Measurements from ENCODE around the gene TAS1R1. TPM values are rescaled to one million over a fixed set of nuclear protein-coding genes. Genes with fewer than 3 reads are reported as not detected.

The TAS1R1 gene
- total and polyA plus RNA-seq, 9 of the 15 experiments (the other 6 are each of a cell fraction or from before 2014, with no cell fraction given) = 0.06 TPM; not detected in 8

- TF ChIP-seq RBBP5 (IDR thresholded peaks at IDR 0.05; ENCODE audit: borderline replicate concordance, insufficient read depth, low read length, poor library complexity, severe bottlenecking) (no peak), NRF1 (conservative IDR thresholded peaks at IDR 0.05 in 1 of 2, IDR thresholded peaks at IDR 0.05 in 1 of 2) (peak; percentile 52 to 53; a peak in 3 of 4 replicates), NCOA1 (IDR thresholded peaks at IDR 0.05; ENCODE audit: low read depth) (no peak), CREM (IDR thresholded peaks at IDR 0.05; ENCODE audit: low read depth) (peak; percentile 79), RCOR1 (IDR thresholded peaks at IDR 0.05; ENCODE audit: borderline replicate concordance in 1 of 2, low read depth in 2 of 2, low read length in 2 of 2) (peak; percentile 50 to 89; a peak in 3 of 4 replicates), MNT (conservative IDR thresholded peaks at IDR 0.05) (0 out of 4 replicates have a peak, but pooled peaks of 1 of the 2 experiments have one; percentile 15), SP2 (IDR thresholded peaks at IDR 0.05; ENCODE audit: extremely low read depth, low read depth, low read length, poor library complexity, severe bottlenecking) (no peak), JUND (IDR thresholded peaks at IDR 0.05; ENCODE audit: borderline replicate concordance, low read depth, low read length) (peak; percentile 85), JUND (tag; IDR thresholded peaks at IDR 0.05; ENCODE audit: borderline replicate concordance, low read depth, low read length) (peak; percentile 66; the same call in 1 of the 3 replicates), GMEB1 (CRISPR knock-in tag; IDR thresholded peaks at IDR 0.05) (no peak), NCOA6 (IDR thresholded peaks at IDR 0.05) (no peak), GATA2 (CRISPR knock-in tag; IDR thresholded peaks at IDR 0.05) (peak; percentile 42; the same call in 1 of the 2 replicates), CEBPB (tag; IDR thresholded peaks at IDR 0.05) (no peak), MEF2D (tag; conservative IDR thresholded peaks at IDR 0.05; ENCODE audit: low read depth) (no peak), ZC3H8 (IDR thresholded peaks at IDR 0.05) (no peak), MEF2A (IDR thresholded peaks at IDR 0.05; ENCODE audit: control insufficient read depth, low read depth, low read length) (no peak), FOSL1 (tag; conservative IDR thresholded peaks at IDR 0.05) (peak; percentile 42), ZNF124 (CRISPR knock-in tag; IDR thresholded peaks at IDR 0.05) (no peak), ZSCAN32 (CRISPR knock-in tag; IDR thresholded peaks at IDR 0.05) (no peak), ZNF431 (CRISPR knock-in tag; IDR thresholded peaks at IDR 0.05) (no peak), RFX1 (IDR thresholded peaks at IDR 0.05) (no peak), POLR2B (IDR thresholded peaks at IDR 0.05; ENCODE audit: low read depth, partially characterized antibody) (no peak), MAZ (CRISPR knock-in tag; conservative IDR thresholded peaks at IDR 0.05 in 1 of 2, IDR thresholded peaks at IDR 0.05 in 1 of 2) (0 out of 4 replicates have a peak, but pooled peaks of 1 of the 2 experiments have one; percentile 26)
These were observed 26.6 kb downstream of the TAS1R1 start (continued) for GRCh38 chr1:6581561-6582305.
